Activated gamma-delta T cell treated with Interleukin-2 at 50 U/mL for 16 hours (primary cell): ENCODE measurements around the gene TDRD6.
"Not testable (repeated sequence)": the region's sequence is repeated elsewhere in the genome, so short reads cannot be mapped to it uniquely, and the experiment has no call there.

Experiments
- DNase-seq: peaks from one replicate; pipeline ENCODE4 v3.0.0-alpha.2; 2020

Gene TDRD6, protein sequence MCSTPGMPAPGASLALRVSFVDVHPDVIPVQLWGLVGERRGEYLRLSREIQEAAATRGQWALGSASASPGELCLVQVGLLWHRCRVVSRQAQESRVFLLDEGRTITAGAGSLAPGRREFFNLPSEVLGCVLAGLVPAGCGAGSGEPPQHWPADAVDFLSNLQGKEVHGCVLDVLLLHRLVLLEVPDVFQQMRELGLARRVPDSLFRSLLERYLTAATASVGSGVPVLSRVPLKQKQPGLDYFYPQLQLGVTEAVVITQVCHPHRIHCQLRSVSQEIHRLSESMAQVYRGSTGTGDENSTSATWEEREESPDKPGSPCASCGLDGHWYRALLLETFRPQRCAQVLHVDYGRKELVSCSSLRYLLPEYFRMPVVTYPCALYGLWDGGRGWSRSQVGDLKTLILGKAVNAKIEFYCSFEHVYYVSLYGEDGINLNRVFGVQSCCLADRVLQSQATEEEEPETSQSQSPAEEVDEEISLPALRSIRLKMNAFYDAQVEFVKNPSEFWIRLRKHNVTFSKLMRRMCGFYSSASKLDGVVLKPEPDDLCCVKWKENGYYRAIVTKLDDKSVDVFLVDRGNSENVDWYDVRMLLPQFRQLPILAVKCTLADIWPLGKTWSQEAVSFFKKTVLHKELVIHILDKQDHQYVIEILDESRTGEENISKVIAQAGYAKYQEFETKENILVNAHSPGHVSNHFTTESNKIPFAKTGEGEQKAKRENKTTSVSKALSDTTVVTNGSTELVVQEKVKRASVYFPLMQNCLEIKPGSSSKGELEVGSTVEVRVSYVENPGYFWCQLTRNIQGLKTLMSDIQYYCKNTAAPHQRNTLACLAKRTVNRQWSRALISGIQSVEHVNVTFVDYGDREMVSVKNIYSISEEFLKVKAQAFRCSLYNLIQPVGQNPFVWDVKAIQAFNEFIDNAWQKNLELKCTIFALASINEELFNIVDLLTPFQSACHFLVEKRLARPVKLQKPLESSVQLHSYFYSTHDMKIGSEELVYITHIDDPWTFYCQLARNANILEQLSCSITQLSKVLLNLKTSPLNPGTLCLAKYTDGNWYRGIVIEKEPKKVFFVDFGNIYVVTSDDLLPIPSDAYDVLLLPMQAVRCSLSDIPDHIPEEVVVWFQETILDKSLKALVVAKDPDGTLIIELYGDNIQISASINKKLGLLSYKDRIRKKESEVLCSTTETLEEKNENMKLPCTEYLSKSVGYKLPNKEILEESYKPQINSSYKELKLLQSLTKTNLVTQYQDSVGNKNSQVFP (N-terminal part only)

DNA sequence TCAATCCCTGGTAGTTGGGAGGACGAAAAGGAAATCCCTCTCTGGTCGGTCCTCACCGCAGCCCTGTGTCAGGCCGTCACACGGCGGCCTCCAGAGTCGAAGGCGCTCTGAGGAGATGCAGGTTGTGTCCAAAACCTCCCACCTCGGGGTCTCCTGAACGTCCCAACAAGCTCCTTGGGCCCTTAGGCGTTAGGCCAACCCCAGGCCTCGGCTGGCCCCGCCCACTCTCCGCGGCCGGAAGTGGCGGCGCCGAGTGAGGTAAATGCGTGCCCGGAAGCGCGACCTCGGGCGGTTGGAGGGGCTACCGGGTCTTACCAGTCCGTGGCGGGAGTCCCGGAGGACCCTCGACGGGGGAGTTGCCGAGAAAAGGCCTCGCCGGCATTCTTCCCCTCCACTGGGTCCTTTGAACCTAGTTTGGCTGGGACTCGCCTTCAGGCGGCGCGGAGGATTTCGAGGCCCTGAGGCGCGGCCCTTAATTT, at the start of gene TDRD6:
Gene TDRD6 (plus strand): TSS at position 267 of the 479 bp plus-strand sequence. CDS start 244 bp downstream, outside the sequence.
- no peak for DNase-seq

DNA sequence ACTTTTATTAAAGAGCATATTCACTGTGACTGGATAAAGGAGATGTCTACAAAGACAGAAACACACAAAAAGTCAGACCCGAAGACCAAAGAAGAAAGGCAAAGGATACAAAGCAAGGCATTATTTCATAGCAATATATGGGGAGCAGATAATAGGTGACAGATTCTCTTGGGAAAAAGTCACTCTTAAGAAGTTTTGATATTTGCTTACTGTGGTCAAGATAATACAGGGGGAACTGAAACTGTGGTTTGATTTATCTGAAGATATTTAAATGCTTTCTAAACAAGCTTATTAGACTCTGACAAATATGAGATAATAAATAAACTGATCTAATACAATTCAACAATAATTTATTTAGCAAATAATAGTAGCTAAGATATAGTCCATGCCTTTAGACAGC, 49.8 kb upstream of the TDRD6 start:
- DNase-seq = no peak

DNA sequence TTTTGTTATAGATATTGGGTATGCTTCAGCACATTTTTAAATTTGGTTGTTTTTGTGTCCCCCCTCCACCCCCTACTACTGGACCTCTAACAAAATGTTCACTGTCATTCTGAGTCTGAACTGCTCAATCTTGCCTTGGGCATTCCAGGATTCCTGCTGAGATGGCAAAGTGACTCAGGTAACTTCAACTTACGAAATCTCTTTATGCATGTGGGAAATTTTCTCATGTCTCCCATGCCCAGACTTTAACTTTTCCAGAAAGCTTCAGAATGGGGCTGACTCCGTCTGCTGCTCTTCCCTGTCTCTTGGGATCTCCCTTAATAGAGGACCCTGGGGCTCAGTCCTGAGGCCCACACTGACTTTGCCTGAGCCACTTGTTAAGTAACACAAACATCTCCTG, 49.0 kb upstream of the TDRD6 start:
- DNase-seq = no peak

DNA sequence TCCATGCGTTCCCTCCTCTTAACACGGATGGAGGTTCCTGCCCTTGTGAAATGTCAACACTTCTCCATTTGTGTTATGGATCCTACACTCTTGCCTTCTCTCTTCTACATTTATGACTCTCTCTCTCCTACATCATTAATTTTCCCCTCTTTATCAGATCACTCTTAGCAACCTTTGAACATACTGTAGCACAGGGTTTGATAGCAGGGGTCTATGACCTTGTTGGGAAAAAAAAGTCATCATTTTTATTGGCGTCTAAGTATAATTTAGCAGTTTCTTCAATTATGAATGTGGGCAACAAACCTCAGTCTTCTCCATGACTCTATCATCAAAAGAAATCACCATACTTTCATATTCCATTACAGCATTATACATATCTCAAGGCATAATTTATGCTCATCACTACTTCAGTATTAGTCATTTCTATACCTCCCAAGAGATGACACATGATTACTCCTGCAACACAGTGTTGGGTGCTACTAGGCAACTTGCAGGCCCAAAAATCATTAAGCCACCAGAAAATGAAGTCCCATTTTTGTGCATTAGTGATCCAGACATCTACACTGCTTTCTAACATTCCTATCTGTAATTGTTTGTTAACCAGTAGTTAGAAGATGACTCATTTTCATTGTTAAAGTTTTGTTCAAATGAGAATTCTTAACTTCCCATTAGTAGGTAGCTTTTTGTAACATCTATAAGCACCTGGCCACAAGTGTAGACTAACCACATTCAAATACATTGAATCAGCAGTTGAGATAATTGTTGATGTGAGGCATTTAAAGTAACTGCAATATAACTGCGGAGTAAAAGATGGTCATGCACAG, 44.5 kb upstream of the TDRD6 start:
- DNase-seq = no peak

DNA sequence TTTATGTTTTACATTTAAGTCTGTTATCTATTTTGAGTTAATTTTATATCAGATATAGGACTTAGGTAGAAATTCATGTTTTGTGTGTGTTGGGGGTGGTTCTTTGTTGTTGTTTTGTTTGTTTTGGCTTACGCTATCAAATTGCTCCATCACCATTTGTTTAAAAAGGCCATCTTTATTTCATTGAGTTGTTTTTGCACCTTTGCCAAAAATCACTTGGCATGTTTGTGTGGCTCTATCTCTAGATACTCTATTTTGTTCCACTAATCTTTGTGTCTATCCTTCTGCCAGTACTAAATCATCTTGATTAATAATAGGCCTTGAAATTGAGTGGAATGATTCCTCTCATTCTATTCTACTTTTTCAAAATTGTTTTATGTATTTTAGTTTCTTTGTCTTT, 42.4 kb upstream of the TDRD6 start:
- DNase-seq = no peak

DNA sequence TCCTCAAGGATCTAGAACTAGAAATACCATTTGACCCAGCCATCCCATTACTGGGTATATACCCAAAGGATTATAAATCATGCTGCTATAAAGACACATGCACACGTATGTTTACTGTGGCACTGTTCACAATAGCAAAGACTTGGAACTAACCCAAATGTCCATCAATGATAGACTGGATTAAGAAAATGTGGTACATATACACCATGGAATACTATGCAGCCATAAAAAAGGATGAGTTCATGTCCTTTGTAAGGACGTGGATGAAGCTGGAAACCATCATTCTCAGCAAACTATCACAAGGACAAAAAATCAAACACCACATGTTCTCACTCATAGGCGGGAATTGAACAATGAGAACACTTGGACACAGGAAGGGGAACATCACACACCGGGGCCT, 39.6 kb upstream of the TDRD6 start:
- DNase-seq = not testable (repeated sequence)

DNA sequence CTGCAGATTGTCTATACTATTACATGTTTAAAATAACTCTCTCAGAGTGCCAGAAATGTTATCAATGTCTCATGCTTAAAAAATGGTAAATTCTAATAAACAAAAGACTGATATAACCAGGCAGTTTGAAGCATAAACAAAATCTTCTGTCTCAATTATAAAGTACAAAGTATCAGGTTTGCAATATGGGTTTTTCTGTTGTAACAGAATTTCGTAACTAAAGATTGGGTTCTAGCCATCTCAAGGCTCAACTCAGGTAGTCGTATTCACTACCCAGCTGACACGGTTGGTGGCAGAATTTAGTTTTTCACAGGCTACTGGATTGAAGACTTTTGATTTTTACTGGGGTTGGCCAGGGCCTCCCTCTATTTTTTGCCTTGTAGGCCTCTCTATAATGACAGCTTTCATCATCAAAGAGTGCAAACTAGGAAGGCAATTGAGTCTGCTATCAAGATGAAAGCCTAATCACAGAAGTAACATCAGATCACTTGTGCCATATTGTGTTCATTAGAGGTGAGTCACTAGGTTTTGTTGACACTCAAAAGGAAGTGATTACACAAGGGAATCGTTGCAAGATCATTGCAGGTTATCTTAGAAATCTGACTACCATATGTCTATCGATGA, 38.7 kb upstream of the TDRD6 start:
- no peak for DNase-seq

DNA sequence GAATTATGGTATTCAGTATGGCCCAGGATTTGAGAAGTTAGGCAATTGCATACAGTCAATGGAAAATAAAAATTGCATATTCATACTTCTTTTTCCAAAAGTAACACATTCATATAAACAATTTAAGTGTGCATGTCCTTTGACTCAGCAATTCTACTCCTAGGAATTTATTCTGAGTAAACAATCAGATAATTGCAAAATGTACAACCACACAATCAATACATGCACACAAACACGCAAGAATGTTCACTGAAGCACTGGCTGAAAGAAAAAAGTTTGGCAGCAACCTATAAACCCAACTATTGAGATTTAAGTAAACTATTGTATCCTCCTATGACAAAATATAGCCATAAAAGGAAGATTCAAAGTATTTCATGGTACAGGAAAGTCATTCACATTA, 36.7 kb upstream of the TDRD6 start:
- no peak for DNase-seq

DNA sequence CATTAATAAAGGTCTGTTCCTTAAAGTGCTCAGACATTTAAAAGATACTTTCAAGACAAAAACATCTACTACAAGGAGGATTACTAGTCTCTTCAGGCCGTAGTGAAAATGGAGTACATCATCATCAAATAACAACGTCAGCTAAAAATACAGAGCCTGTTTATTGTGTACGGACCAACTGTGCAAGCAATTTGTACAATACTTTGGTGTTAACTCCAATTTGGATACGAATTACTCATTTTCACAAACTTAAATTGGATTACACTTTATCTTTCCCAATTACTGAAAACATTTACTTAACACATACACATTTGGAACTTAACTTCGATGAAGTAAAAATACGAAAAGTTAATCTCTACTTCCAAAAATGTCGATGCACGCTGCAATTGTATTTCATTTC, 35.9 kb upstream of the TDRD6 start:
- no peak for DNase-seq

DNA sequence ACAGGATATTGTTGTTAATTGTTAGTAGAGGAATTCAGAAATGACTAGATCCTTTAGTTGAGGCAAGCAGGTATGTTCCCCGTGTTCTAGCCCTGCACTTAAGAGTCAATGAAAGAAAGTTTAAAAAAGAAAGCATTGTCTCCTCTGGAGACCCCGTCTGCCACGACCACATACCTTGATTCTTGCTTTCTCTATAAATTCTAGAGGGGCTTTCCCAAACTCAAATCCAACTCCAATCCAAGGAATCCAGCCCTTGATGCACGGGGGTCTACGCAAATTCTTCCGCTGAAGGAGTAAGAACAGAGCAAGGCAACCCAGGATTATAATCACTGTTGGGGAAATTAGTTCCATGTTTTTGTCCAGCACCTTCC, 35.5 kb upstream of the TDRD6 start:
- DNase-seq = no peak

DNA sequence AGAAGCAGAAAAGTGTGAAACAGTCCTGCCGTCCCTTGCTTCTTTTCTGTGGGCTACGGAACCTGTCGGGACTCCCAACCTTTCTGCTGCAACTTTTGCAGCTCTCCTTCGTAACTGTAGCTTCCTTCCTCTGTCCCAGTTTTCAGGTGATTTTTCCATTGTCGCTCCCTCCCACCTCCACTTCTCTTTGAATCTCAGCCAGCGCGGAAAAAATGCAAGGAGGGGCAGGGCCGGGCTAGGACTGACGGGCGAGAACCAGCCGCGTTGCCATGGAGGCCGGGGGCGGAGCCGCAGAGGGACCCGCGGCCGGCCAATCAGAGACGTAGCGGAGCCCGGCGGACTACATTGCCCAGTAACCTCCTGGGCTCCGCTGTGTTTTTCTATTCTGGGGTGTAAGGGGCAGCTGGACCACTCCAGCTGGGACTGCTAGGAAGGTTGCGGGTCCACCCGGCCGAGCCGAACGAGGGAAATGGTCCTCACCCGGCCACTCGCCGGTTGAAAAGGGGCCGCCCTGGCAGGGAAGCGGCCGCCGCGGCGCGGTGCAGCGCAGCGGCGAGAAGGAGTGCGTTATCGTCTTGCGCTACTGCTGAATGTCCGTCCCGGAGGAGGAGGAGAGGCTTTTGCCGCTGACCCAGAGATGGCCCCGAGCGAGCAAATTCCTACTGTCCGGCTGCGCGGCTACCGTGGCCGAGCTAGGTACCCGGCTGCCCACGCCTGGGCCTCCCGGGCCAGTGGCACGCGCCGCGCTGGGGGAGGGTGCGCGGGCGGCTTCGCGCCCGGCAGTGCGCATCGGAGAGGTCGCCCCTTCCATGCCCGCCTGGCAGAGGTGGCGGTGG, 34.9 kb upstream of the TDRD6 start, which contains the start of the genes CYP39A1 and SLC25A27:
Gene CYP39A1 (minus strand): TSS at position 216 of the 836 bp plus-strand sequence. CDS start 236 bp downstream, outside the sequence.
Gene SLC25A27 (plus strand): TSS at position 373 of the 836 bp plus-strand sequence. CDS start 218 bp downstream, at position 591.
- DNase-seq = peak; percentile 70

DNA sequence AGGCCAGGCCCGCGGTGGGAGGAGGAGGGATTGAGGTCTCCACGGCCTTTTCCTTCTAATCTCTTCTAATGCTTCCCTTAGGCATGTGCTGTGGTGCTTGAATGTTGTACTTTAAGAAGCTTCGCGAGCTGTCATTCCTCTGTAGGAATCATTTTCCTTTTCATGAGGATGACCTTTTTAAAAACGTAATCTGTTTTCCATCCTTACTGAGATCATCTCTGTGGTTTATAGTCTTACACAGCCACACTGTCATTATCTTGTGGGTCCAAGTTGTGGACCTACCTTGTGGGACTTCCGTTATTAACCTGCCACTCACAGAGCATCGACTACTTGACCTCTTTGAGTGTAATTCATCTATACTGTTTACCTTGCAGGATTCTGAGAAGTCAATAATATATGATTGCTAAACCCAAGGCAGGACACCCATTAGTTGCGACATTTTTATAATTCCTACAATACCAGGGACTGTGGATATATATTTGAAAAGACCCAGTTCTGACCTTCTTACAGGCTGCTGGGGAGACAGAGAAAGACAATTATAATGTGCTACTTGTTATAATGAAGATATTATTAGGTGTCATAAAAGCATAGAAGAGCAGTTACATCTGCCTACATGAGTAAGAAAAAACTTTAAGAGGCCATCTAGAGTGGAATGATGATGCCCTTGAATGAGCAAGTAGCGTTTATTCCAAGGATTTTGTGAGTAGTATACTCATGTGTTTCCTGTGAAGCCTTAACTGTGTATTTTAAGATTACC, 34.1 kb upstream of the TDRD6 start:
- no peak for DNase-seq

DNA sequence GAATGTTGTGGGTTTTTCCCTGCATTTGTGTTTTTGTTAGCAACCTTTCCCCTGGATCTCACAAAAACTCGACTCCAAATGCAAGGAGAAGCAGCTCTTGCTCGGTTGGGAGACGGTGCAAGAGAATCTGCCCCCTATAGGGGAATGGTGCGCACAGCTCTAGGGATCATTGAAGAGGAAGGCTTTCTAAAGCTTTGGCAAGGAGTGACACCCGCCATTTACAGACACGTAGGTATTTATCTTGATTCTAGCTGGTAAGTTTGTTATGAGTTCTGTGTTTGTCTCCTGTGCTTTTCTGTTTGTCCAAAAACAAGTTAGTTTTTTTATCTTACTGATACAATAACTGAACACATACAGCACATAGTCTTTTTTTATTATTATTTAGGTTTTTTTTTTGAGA, 31.9 kb upstream of the TDRD6 start:
- DNase-seq = no peak

DNA sequence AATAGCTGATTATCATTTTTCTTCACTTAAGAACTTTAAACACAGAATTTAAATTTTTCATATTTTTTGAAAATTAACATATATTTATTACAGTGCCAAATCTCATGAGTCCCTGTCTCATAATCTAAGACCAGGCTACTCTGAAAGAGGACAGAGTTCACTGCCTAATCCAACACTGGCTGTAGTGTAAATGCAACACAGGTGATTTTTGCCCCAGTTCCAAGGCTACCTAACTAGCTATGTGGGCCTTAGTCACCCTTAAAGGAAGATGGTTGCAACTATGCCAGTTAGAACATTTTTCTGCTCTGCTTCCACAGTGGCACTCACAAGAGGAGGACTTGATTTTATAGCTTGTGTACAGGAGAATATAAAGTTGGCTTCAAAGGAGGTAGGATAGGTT, 30.0 kb upstream of the TDRD6 start:
- no peak for DNase-seq

DNA sequence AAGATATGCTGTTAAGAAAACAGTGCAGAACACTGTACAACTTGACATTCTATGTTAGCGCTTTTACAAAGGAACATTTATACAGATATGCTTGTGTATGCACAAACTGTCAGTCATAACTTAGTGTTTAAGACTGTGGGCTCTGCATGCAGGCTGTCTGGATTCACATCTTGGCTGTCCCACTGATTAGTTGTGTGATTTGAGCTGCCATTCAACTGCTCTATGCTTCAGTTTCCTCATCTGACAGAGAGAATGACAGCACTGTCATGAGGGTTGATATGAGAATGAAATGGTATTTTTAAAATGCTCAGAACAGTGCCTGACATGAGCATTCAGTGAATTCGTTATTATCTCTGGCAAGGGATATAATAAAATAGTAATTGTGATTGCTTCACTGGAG, 26.2 kb upstream of the TDRD6 start:
- DNase-seq = no peak

DNA sequence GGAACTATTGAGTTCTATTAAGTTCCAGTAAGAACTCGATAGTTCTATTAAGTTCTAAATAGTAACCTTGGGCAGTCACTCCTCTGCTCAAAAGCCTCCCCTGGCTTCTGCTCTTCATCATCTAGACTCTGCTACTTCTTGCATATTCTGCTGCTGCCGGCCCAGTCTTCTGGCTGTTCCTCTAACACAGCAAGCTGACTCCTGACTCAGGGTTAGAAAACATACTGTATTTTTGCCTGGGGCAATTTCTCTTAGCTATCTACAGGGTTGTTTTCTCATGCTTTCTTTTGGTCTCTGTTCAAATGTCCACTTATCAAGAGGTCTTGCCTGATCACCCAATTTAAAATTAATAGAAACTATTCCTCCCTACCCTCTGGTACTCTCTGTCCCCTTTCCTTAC, 20.3 kb upstream of the TDRD6 start:
- no peak for DNase-seq

DNA sequence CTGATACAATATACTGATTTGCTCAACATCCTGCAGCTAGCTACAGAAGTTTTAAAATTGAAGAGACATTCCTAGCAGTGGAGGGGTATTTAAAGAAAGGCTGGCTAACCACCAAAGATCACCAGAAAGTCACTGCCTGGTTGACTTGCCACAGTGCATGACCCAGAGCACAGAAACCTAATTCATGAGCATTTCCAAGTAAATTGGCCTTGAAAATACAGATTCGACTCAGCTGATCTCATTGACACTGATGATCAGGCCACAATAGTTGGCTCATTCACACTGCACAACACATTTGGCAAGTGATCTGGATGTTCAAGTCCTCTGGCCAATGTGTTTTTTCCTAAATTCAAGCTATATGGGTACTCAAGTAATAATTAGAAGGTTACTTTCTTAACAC, 13.3 kb upstream of the TDRD6 start:
- DNase-seq = no peak

DNA sequence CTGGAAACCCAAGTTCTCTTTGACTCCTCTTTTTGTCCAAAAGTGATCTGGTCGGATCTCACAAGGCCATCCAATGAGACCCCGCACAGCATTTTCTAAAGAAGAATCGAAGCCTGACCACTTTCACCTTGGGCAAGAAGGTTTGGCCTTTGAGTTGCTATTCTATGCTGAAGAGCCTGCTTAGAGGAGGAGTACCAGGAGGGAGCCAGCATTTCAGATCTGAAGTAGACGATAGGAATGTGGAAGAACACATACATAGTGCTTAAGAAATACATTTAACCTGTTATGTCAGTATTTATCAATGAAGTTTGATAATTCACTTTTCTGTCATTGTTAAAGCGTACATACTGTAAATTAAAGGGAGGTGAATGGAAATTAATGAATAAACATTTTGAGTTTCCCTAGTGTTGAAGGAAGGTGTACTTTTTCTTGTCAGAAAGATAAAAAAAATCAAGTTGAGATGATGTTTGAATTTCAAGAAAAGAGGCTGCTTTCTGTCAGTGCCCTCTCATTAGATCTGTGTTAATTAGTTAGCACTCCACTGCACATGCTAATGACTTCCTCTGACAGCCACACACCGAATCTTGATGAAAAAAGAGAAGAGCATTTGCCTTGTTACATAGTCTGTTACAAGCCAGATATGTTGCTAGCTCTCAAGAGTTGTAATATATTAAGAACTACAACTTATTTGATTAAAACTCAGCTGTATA, 10.9 kb upstream of the TDRD6 start:
- DNase-seq = no peak

DNA sequence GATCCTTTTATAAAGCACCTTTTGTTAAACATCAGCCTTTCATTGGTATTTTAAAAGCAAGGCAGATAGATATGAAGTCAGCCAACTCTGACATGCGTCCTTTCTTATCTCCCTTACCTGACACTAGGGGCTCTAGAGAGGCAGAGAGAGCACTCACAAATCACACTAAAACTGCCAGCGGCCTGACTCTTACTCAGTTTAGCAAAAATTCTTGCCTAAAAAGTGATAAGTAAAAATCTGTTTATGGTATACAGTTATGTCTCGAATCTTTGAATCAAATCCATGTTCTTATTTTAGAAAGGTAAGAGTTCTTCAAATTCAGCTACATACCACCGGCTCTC, 10.4 kb upstream of the TDRD6 start:
- no peak for DNase-seq
